ENCODE measurements around the gene AARS1.
"Not testable (repeated sequence)": the region's sequence is repeated elsewhere in the genome, so short reads cannot be mapped to it uniquely, and the experiment has no call there.

Gene AARS1

GRCh38 chr16:70223216-70223615 is 66.1 kb downstream of the AARS1 start:
- not testable (repeated sequence) for DNase-seq

GRCh38 chr16:70222574-70222973 is 66.7 kb downstream of the AARS1 start:
- not testable (repeated sequence) for DNase-seq

GRCh38 chr16:70218586-70218985 is 70.7 kb downstream of the AARS1 start:
- DNase-seq: not testable (repeated sequence)

- not testable (repeated sequence) for DNase-seq
Measured at GRCh38 chr16:70206382-70206781, 82.9 kb downstream of the AARS1 start.

GRCh38 chr16:70204668-70205405 is 84.5 kb downstream of the AARS1 start:
- DNase-seq: not testable (repeated sequence)

GRCh38 chr16:70204010-70204409 is 85.3 kb downstream of the AARS1 start:
- not testable (repeated sequence) for DNase-seq

GRCh38 chr16:70203508-70203907 is 85.8 kb downstream of the AARS1 start:
- DNase-seq: not testable (repeated sequence)
